IMR-90 (cell line): ENCODE measurements around the gene RGS9. TPM values are rescaled to one million over a fixed set of nuclear protein-coding genes. Genes with fewer than 3 reads are reported as not detected.

Experiments used
- ATAC-seq: fragments of 200-7000 bp; cut with Tn5 transposase; 2 replicates; pipeline ENCODE4 v1.9.1; 2020; ENCODE audit warnings: low read depth, mild to moderate bottlenecking, moderate library complexity
- BruUV-seq: library from RNA; stranded (reverse); fragments of 400-500 nt; replicated peaks from 2 replicates; lab custom pipeline; 2021; lab: Mats Ljungman, UMichigan
- CTCF ChIA-PET: fragments of 300-600 bp; formaldehyde crosslinking; extraction: SDS; loops from one replicate; lab custom pipeline; 2021; ENCODE audit warnings: antibody characterized with exemption; lab: Yijun Ruan, JAX
- POLR2A ChIA-PET: fragments of 300-600 bp; sonication (Branson Sonifier 250); formaldehyde crosslinking; loops from one replicate; lab custom pipeline; 2022; ENCODE audit warnings: antibody characterized with exemption; ENCODE audit not compliant: unreplicated experiment; lab: Charles Lee
- DNase-seq: peaks from one replicate; pipeline ENCODE4 v3.0.0; 2013
- H2AFZ ChIP-seq: replicated peaks from 2 replicates; pipeline ENCODE3; 2013; ENCODE audit warnings: low read length, mild to moderate bottlenecking; ENCODE audit not compliant: poor library complexity
- H2AK5ac ChIP-seq: 2 replicates; pipeline ENCODE4 v1.6.1; 2013; ENCODE audit warnings: low read depth, low read length, inconsistent platforms
- H2AK9ac ChIP-seq: replicated peaks from 2 replicates; pipeline ENCODE3; 2013; ENCODE audit warnings: mild to moderate bottlenecking, low read depth, low read length, moderate library complexity; ENCODE audit not compliant: poor library complexity
- H2BK120ac ChIP-seq: 2 replicates; pipeline ENCODE4 v1.6.1; 2013; ENCODE audit warnings: low read depth, low read length, inconsistent platforms
- H2BK15ac ChIP-seq: 3 replicates; pipeline ENCODE4 v1.6.1; 2013; ENCODE audit warnings: low read depth, low read length, inconsistent platforms
- H2BK20ac ChIP-seq: 2 replicates; pipeline ENCODE4 v1.6.1; 2013; ENCODE audit warnings: low read depth, mild to moderate bottlenecking, inconsistent platforms, low read length, moderate library complexity
- H2BK5ac ChIP-seq: 2 replicates; pipeline ENCODE4 v1.6.1; 2013; ENCODE audit warnings: mild to moderate bottlenecking, low read depth, low read length, inconsistent platforms; ENCODE audit not compliant: poor library complexity, severe bottlenecking
- H3K14ac ChIP-seq: replicated peaks from 2 replicates; pipeline ENCODE4 v1.6.1; 2013; ENCODE audit warnings: low read depth, low read length, inconsistent platforms
- H3K18ac ChIP-seq: 2 replicates; pipeline ENCODE4 v1.6.1; 2013; ENCODE audit warnings: low read depth, low read length, control low read depth
- H3K23ac ChIP-seq: 2 replicates; pipeline ENCODE4 v1.6.1; 2013; ENCODE audit warnings: low read depth, low read length, inconsistent platforms
- H3K27ac ChIP-seq: 2 replicates; pipeline ENCODE4 v1.5.1; 2013; ENCODE audit warnings: mild to moderate bottlenecking, control low read depth, low read length; ENCODE audit not compliant: insufficient read depth
- H3K27me3 ChIP-seq: 2 replicates; pipeline ENCODE4 v1.6.1; 2013; ENCODE audit warnings: low read length; ENCODE audit not compliant: control insufficient read depth, insufficient read depth
- H3K36me3 ChIP-seq: 2 replicates; pipeline ENCODE4 v1.6.1; 2013; ENCODE audit warnings: low read length, mixed read lengths; ENCODE audit not compliant: control insufficient read depth, insufficient read depth
- H3K4ac ChIP-seq: 2 replicates; pipeline ENCODE4 v1.6.1; 2013; ENCODE audit warnings: low read depth, low read length, inconsistent platforms
- H3K4me1 ChIP-seq: 2 replicates; pipeline ENCODE4 v1.6.1; 2013; ENCODE audit warnings: low read length, mixed read lengths; ENCODE audit not compliant: control insufficient read depth, insufficient read depth
- H3K4me2 ChIP-seq: 2 replicates; pipeline ENCODE4 v1.6.1; 2013; ENCODE audit warnings: low read depth, mild to moderate bottlenecking, control low read depth, low read length, moderate library complexity
- H3K4me3 ChIP-seq: 2 replicates; pipeline ENCODE4 v1.5.1; 2013; ENCODE audit warnings: low read depth, mild to moderate bottlenecking, control low read depth, low read length, moderate library complexity; ENCODE audit not compliant: insufficient read depth
- H3K56ac ChIP-seq: 2 replicates; pipeline ENCODE4 v1.6.1; 2013; ENCODE audit warnings: low read length, inconsistent platforms; ENCODE audit not compliant: insufficient read depth; ENCODE audit errors: extremely low read depth
- H3K79me1 ChIP-seq, 2 experiments: 2 replicates each; pipeline ENCODE4 v1.6.1; 2013; ENCODE audit warnings: low read length in 2 of 2, inconsistent platforms in 1 of 2, low read depth in 1 of 2
- H3K9ac ChIP-seq: 2 replicates; pipeline ENCODE4 v1.6.1; 2013; ENCODE audit warnings: low read depth, low read length, control low read depth
- H3K9me1 ChIP-seq: 2 replicates; pipeline ENCODE4 v1.6.1; 2013; ENCODE audit warnings: low read length, inconsistent platforms; ENCODE audit not compliant: insufficient read depth
- H3K9me3 ChIP-seq: 2 replicates; pipeline ENCODE4 v1.6.1; 2013; ENCODE audit warnings: low read length; ENCODE audit not compliant: control insufficient read depth, insufficient read depth
- H4K20me1 ChIP-seq: 2 replicates; pipeline ENCODE4 v1.6.1; 2013; ENCODE audit warnings: low read length, inconsistent platforms; ENCODE audit not compliant: insufficient read depth
- H4K5ac ChIP-seq: 2 replicates; pipeline ENCODE4 v1.6.1; 2013; ENCODE audit warnings: mild to moderate bottlenecking, low read depth, low read length, control low read depth
- H4K8ac ChIP-seq, 2 experiments: 2 replicates each; pipeline ENCODE4 v1.6.1; 2013; ENCODE audit warnings: low read depth in 2 of 2, low read length in 2 of 2, control low read depth in 1 of 2, inconsistent platforms in 1 of 2
- H4K91ac ChIP-seq: 2 replicates; pipeline ENCODE4 v1.6.1; 2013; ENCODE audit warnings: low read depth, low read length, inconsistent platforms; ENCODE audit not compliant: insufficient read depth
- CHD1 ChIP-seq: IDR thresholded peaks from 2 replicates; pipeline ENCODE4 v1.6.1; 2012; ENCODE audit warnings: low read depth, low read length, improper control_type of control experiment
- POLR2A ChIP-seq: IDR thresholded peaks from 2 replicates; pipeline ENCODE4 v1.6.1; 2012; ENCODE audit warnings: mild to moderate bottlenecking, low read depth, low read length
- WGBS, 2 experiments: methylation state at CpG; one replicate each; pipeline versions ENCODE4 v1.1.5 to v1.1.7; 2013; ENCODE audit warnings: missing lambda C conversion rate in 2 of 2; ENCODE audit not compliant: insufficient read length in 1 of 2; ENCODE audit errors: extremely low coverage in 2 of 2; 5-methylcytosine and 5-hydroxymethylcytosine counted together
- dilution Hi-C: fragments of 300-500 bp; cut with HindIII; formaldehyde crosslinking; loops from one replicate; pipeline ENCODE4 v1.14.3; 2018; ENCODE audit warnings: low sequenced_read_pairs; ENCODE audit not compliant: unreplicated experiment
- in situ Hi-C: fragments of 300-500 bp; cut with MboI; formaldehyde crosslinking; loops from 3 replicates; pipeline ENCODE4 v1.14.3; 2019; ENCODE audit warnings: low sequenced_read_pairs, inconsistent platforms, mixed read lengths
- intact Hi-C: fragments of 100-400 bp; cut with micrococcal nuclease; formaldehyde crosslinking; loops from 2 replicates; pipeline ENCODE4 v1.10.0; 2022
- polyA plus RNA-seq, 3 experiments: library from polyadenylated mRNA; depleted of rRNA; stranded (reverse); fragments of >200 nt; gene quantifications; 2 replicates each; pipeline ENCODE4 v1.2.3, GENCODE V29; 2012; ENCODE audit warnings: low replicate concordance in 1 of 3
- total RNA-seq: library from RNA; depleted of rRNA; stranded (reverse); fragments of >200 nt; gene quantifications from 2 replicates; pipeline ENCODE4 v1.2.3, GENCODE V29; 2012

The RGS9 gene
- total and polyA plus RNA-seq, 2 of the 4 experiments (the other 2 are of a cell fraction), result 0.90 to 1.1 TPM

- Histone ChIP-seq H3K9me1 (0 out of 2 replicates have a peak, but pooled peaks cover 3% of the 10 kb centered on the region), H2BK120ac (no peak overlapping the region), H3K4me2 (no peak overlapping the region), H4K5ac (no peak overlapping the region), H4K91ac (no peak overlapping the region), H3K4me3 (no peak overlapping the region), H3K23ac (no peak overlapping the region), H3K4me1 (peaks cover 2% of the 10 kb centered on the region; the same call in 1 of the 2 replicates), H3K9me3 (no peaks in the 10 kb centered on the region), H3K56ac (no peak overlapping the region), H2BK5ac (no peak overlapping the region), H3K27ac (no peak overlapping the region), H2BK20ac (no peak overlapping the region), H3K79me1 (no peaks in the 10 kb centered on the region), H3K9ac (no peak overlapping the region), H4K8ac (no peak overlapping the region), H3K4ac (no peak overlapping the region), H3K36me3 (no peaks in the 10 kb centered on the region), H2BK15ac (no peak overlapping the region), H2AK9ac (no peak overlapping the region), H2AFZ (no peak overlapping the region), H3K18ac (no peak overlapping the region), H3K27me3 (peaks cover 5% of the 10 kb centered on the region; the same call in 1 of the 2 replicates), H3K14ac (no peak overlapping the region), H2AK5ac (no peak overlapping the region), H4K20me1 (no peaks in the 10 kb centered on the region)
- no peak for TF ChIP-seq CHD1
- TF ChIP-seq POLR2A, result no peak
- ATAC-seq, result no peak
- BruUV-seq, result no TSS peak
- no peak for DNase-seq
- ChIA-PET CTCF (no interaction called here), POLR2A (no interaction called here)
- intact Hi-C loops (no loop called here), in situ Hi-C loops (loop anchor here (25.0 kb wide), 1 partner anchor 1436 kb away; no protein-coding TSS in a partner anchor), dilution Hi-C loops (no loop called here)
- WGBS, 2 experiments, result 25% methylated on average over 2 of the region's 4 CpGs; no CpG with 5 or more reads in 1 of the 2 experiments
These were observed 89.1 kb downstream of the RGS9 start for GRCh38 chr17:65226227-65226626.
